K562 (cell line): ENCODE measurements around the gene CPSF4. TPM values are rescaled to one million over a fixed set of nuclear protein-coding genes. Genes with fewer than 3 reads are reported as not detected.

Experiments used
- ATAC-seq: fragments of 200-7000 bp; cut with Tn5 transposase; 3 replicates; pipeline ENCODE4 v1.9.1; 2020; ENCODE audit warnings: moderate library complexity
- BruUV-seq: library from RNA; stranded (reverse); fragments of 400-500 nt; replicated peaks from 2 replicates; lab custom pipeline; 2021; lab: Mats Ljungman, UMichigan
- CTCF ChIA-PET: fragments of 300-600 bp; formaldehyde crosslinking; extraction: SDS; loops from one replicate; lab custom pipeline; 2021; ENCODE audit warnings: low intra/inter-chr PET ratio; lab: Yijun Ruan, JAX
- POLR2A ChIA-PET: fragments of 300-600, 350-650 bp; sonication (Branson Sonifier 250); formaldehyde crosslinking; extraction: SDS; loops from one replicate; lab custom pipeline; 2021; ENCODE audit warnings: antibody characterized with exemption, inconsistent platforms; lab: Yijun Ruan, JAX
- DNase-seq, 4 experiments: peaks; one replicate each; pipeline versions ENCODE4 v3.0.0 to v3.0.0-alpha.2; 2011 to 2018; ENCODE audit warnings: low spot score in 3 of 4, mixed read lengths in 3 of 4; ENCODE audit errors: extremely low read depth in 1 of 4
- FAIRE-seq: peaks from 2 replicates; lab custom pipeline; 2011; peaks lifted over from hg19 to GRCh38; lab: Jason Lieb, UNC
- H2AFZ ChIP-seq: 2 replicates; pipeline ENCODE4 v1.6.0; 2011; ENCODE audit warnings: low read depth, low read length, control low read depth, inconsistent platforms
- H3K27ac ChIP-seq: fragments of 200-600 bp; 3 replicates; pipeline ENCODE4 v1.8.0; 2011; ENCODE audit warnings: low read depth, mild to moderate bottlenecking, control low read depth, inconsistent platforms, low read length, moderate library complexity, mixed read lengths; ENCODE audit errors: extremely low read depth
- H3K27me3 ChIP-seq, 2 experiments: fragments of 300-600 bp in 1 of 2; 2 replicates in 1 of 2; 3 replicates in 1 of 2; pipeline versions ENCODE4 v1.6.0 to v1.8.0; 2011; ENCODE audit warnings: inconsistent platforms in 2 of 2, low read length in 2 of 2, mild to moderate bottlenecking in 1 of 2, mixed read lengths in 1 of 2, moderate library complexity in 1 of 2; ENCODE audit not compliant: control insufficient read depth in 2 of 2, insufficient read depth in 2 of 2
- H3K36me3 ChIP-seq: fragments of 300-600 bp; 3 replicates; pipeline ENCODE4 v1.8.0; 2011; ENCODE audit warnings: mild to moderate bottlenecking, low read length, inconsistent platforms; ENCODE audit not compliant: control insufficient read depth, insufficient read depth
- H3K4me1 ChIP-seq, 2 experiments: fragments of 200-600 bp in 1 of 2; replicated peaks in 1 of 2; 2 replicates in 1 of 2; 3 replicates in 1 of 2; pipeline versions ENCODE4 v1.5.1 to v1.8.0; 2011; ENCODE audit warnings: inconsistent platforms in 2 of 2, low read length in 2 of 2, mild to moderate bottlenecking in 1 of 2, mixed read lengths in 1 of 2, moderate library complexity in 1 of 2; ENCODE audit not compliant: control insufficient read depth in 2 of 2, insufficient read depth in 2 of 2
- H3K4me2 ChIP-seq: 2 replicates; pipeline ENCODE4 v1.6.1; 2011; ENCODE audit warnings: low read length, control low read depth, inconsistent platforms, mixed read lengths; ENCODE audit not compliant: insufficient read depth
- H3K4me3 ChIP-seq: fragments of 200-600 bp; sonication (generic), shearing (Covaris generic); 2 replicates; pipeline ENCODE4 v1.5.1; 2016; ENCODE audit warnings: control low read depth, inconsistent platforms
- H3K79me2 ChIP-seq: fragments of 200-600 bp; 3 replicates; pipeline ENCODE4 v1.8.0; 2011; ENCODE audit warnings: low read length, inconsistent platforms; ENCODE audit not compliant: control insufficient read depth, insufficient read depth
- H3K9ac ChIP-seq, 2 experiments: 2 replicates each; pipeline versions ENCODE4 v1.6.0 to v1.6.1; 2011; ENCODE audit warnings: low read depth in 2 of 2, low read length in 2 of 2, control low read depth in 1 of 2, inconsistent platforms in 1 of 2, mild to moderate bottlenecking in 1 of 2, mixed read lengths in 1 of 2; ENCODE audit not compliant: insufficient read depth in 1 of 2
- H3K9me1 ChIP-seq: one replicate; pipeline ENCODE4 v1.6.0; 2011; ENCODE audit warnings: inconsistent platforms, mild to moderate bottlenecking, low read length, moderate library complexity; ENCODE audit not compliant: control insufficient read depth, insufficient read depth
- H3K9me3 ChIP-seq: replicated peaks from 2 replicates; pipeline ENCODE4 v1.5.1; 2011; ENCODE audit warnings: low read depth, low read length, inconsistent platforms; ENCODE audit not compliant: control insufficient read depth, insufficient read depth
- H4K20me1 ChIP-seq: replicated peaks from 2 replicates; pipeline ENCODE4 v1.6.1; 2011; ENCODE audit warnings: low read length, inconsistent platforms, mixed read lengths; ENCODE audit not compliant: control insufficient read depth, insufficient read depth
- ATF4 ChIP-seq: fragments of 450-650 bp; formaldehyde crosslinking; IDR thresholded peaks from 2 replicates; pipeline ENCODE4 v1.4.0; 2022; ENCODE audit warnings: mild to moderate bottlenecking, moderate library complexity
- CEBPB ChIP-seq: fragments of 450-650 bp; IDR thresholded peaks from 2 replicates; pipeline ENCODE4 v1.6.1; 2016; ENCODE audit warnings: missing genetic modification characterization, missing compliant biosample characterization
- CSDE1 ChIP-seq, 2 experiments: fragments of 450-650 bp; IDR thresholded peaks; 2 replicates each; pipeline ENCODE4 v1.6.1; 2016; ENCODE audit warnings: mild to moderate bottlenecking in 1 of 2
- GABPB1 ChIP-seq: sonication (generic); formaldehyde crosslinking; IDR thresholded peaks from 2 replicates; pipeline ENCODE4 v1.8.0; 2022; ENCODE audit warnings: mild to moderate bottlenecking, missing genetic modification reagents
- GABPB2 ChIP-seq: fragments of 250-450 bp; sonication (Bioruptor Pico); conservative IDR thresholded peaks from 2 replicates; pipeline ENCODE4 v1.5.1; 2021; ENCODE audit warnings: mild to moderate bottlenecking
- GTF2B ChIP-seq: IDR thresholded peaks from 2 replicates; pipeline ENCODE4 v1.6.1; 2011; ENCODE audit not compliant: insufficient read length; ENCODE audit errors: extremely low read depth
- HDAC3 ChIP-seq: fragments of 450-650 bp; IDR thresholded peaks from 2 replicates; pipeline ENCODE4 v1.6.1; 2018; ENCODE audit warnings: borderline replicate concordance, mild to moderate bottlenecking, moderate library complexity; ENCODE audit not compliant: partially characterized antibody
- HMGN3 ChIP-seq: IDR thresholded peaks from 2 replicates; pipeline ENCODE4 v1.6.1; 2011; ENCODE audit warnings: borderline replicate concordance, low read depth, mild to moderate bottlenecking, mixed read lengths, low read length; ENCODE audit not compliant: insufficient read length; ENCODE audit errors: extremely low read depth
- NONO ChIP-seq, 2 experiments: fragments of 200-400 bp in 1 of 2; fragments of 450-650 bp in 1 of 2; formaldehyde crosslinking in 1 of 2; IDR thresholded peaks; 2 replicates each; pipeline ENCODE4 v1.6.1; 2017; ENCODE audit warnings: low read depth in 2 of 2, mild to moderate bottlenecking in 2 of 2, moderate library complexity in 2 of 2, low read length in 1 of 2
- POLR2G ChIP-seq: fragments of 200-400 bp; formaldehyde crosslinking; IDR thresholded peaks from 2 replicates; pipeline ENCODE4 v1.6.1; 2017; ENCODE audit warnings: low read depth, mild to moderate bottlenecking, antibody characterized with exemption, low read length, moderate library complexity
- PPARD ChIP-seq: fragments of 250-450 bp; sonication (Bioruptor Pico); IDR thresholded peaks from 2 replicates; pipeline ENCODE4 v1.8.0; 2022; ENCODE audit warnings: inconsistent platforms, mild to moderate bottlenecking, moderate library complexity
- RBM34 ChIP-seq: fragments of 200-400 bp; formaldehyde crosslinking; IDR thresholded peaks from 2 replicates; pipeline ENCODE4 v1.6.1; 2018; ENCODE audit warnings: low read length, borderline replicate concordance; ENCODE audit not compliant: insufficient read depth
- RBM39 ChIP-seq: fragments of 200-400 bp; formaldehyde crosslinking; optimal IDR thresholded peaks from 2 replicates; pipeline ENCODE3; 2018; ENCODE audit warnings: low read depth, low read length
- TEAD2 ChIP-seq: fragments of 450-650 bp; IDR thresholded peaks from 2 replicates; pipeline ENCODE4 v1.6.1; 2016; ENCODE audit warnings: missing genetic modification characterization, control low read depth, missing compliant biosample characterization
- TGIF2 ChIP-seq: sonication (generic); formaldehyde crosslinking; IDR thresholded peaks from 2 replicates; pipeline ENCODE4 v1.8.1; 2022; ENCODE audit warnings: mild to moderate bottlenecking, missing genetic modification reagents, moderate library complexity
- ZNF3 ChIP-seq: fragments of 250-450 bp; sonication (Bioruptor Pico); IDR thresholded peaks from 2 replicates; pipeline ENCODE4 v1.5.0; 2021; ENCODE audit warnings: mild to moderate bottlenecking, moderate library complexity
- WGBS: fragments of 100-300 bp; shearing (Covaris generic); methylation state at CpG from one replicate; pipeline ENCODE4 v1.1.6; 2016; ENCODE audit warnings: low coverage, mixed read lengths; ENCODE audit not compliant: insufficient coverage; ENCODE audit errors: missing lambda C conversion rate; 5-methylcytosine and 5-hydroxymethylcytosine counted together
- in situ Hi-C: fragments of 300-500 bp; cut with MboI; formaldehyde crosslinking; loops from 4 replicates; pipeline ENCODE4 v1.15.0; 2018; ENCODE audit warnings: inconsistent platforms, mixed read lengths
- intact Hi-C: fragments of 100-400 bp; cut with micrococcal nuclease; formaldehyde crosslinking; loops from 2 replicates; pipeline ENCODE4 v1.14.2; 2022
- polyA plus RNA-seq, 8 experiments: library from polyadenylated mRNA; depleted of rRNA in 4 of 8; stranded (reverse) in 5 of 8; unstranded in 3 of 8; fragments of >200 nt; fragmentation: Nextera tagmentation in 2 of 8; fragmentation: Illumina TruSeq in 1 of 8; extraction: Ambion mirVana in 2 of 8; extraction: Trizol in 1 of 8; gene quantifications; 2 replicates each; pipeline versions ENCODE4 v1.2.1 to v1.2.3, GENCODE V29; 2011 to 2014; ENCODE audit warnings: inconsistent platforms in 1 of 8, missing spikeins in 1 of 8
- total RNA-seq, 7 experiments: library from RNA; depleted of rRNA in 6 of 7; stranded (reverse); fragments of >200 nt in 6 of 7; fragmentation: Illumina TruSeq in 2 of 7; extraction: Trizol in 2 of 7; gene quantifications; 2 replicates each; pipeline versions ENCODE4 v1.2.1 to v1.2.3, GENCODE V29; 2011 to 2021; ENCODE audit warnings: low replicate concordance in 1 of 7
- TF ChIP-seq, protein P1 (sequence below): sonication (generic); formaldehyde crosslinking; IDR thresholded peaks from 2 replicates; pipeline ENCODE4 v1.8.1; 2023; ENCODE audit warnings: mild to moderate bottlenecking, missing genetic modification reagents
- TF ChIP-seq, protein P2 (sequence below): fragments of 250-450 bp; sonication (Bioruptor Pico); IDR thresholded peaks from 2 replicates; pipeline ENCODE4 v1.5.0; 2021

CPSF4 gene
- total and polyA plus RNA-seq, 9 of the 15 experiments (the other 6 are each of a cell fraction or from before 2014, with no cell fraction given), result 16.9 to 118 (median 71.7) TPM

DNA sequence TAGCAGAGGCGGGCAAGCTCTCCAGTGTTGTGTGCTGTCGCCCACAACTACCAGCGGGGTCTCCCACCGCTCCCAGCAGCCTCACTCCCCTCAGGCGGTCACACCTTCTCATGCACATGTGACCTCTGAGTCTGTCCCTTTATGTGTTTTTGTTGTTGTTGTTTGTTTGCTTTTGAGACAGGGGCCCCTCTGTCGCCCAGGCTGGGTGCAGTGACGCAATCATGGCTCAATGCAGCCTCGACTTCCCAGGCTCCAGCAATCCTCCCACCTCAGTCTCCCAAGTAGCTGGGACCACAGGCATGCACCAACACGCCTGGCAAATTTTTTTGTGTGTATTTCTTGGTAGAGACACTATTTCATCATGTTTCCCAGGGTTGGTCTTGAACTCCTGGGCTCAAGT, 1.5 kb downstream of the CPSF4 start:
- no peaks in the 10 kb centered on the region for H3K9me3 ChIP-seq
- H3K79me2 ChIP-seq, result peaks cover 63% of the 10 kb centered on the region
- ChIA-PET POLR2A (interaction anchor here (0.7 to 2.4 kb wide), 4 partner anchors 10 to 51 kb away, joined by 3 to 11 read pairs (median 7); partner anchors contain the start of genes ATP5MF, BUD31 and PDAP1), CTCF (no interaction called here)
- peaks cover 63% of the 10 kb centered on the region for H3K36me3 ChIP-seq
- peaks cover 19 to 36% of the 10 kb centered on the region in 2 experiments; a peak in 4 of 5 replicates for H3K4me1 ChIP-seq
- DNase-seq, result no peak
- no peak for ATAC-seq
- peak overlapping the region; percentile 94 to 98; a peak in 3 of 4 replicates for H3K9ac ChIP-seq
- H2AFZ ChIP-seq, result no peak overlapping the region
- H3K9me1 ChIP-seq, result peaks cover 5% of the 10 kb centered on the region
- no peak for FAIRE-seq
- 82% methylated on average over 9 of the region's 9 CpGs for WGBS
- intact Hi-C loops (no loop called here), in situ Hi-C loops (no loop called here)
- H3K4me2 ChIP-seq, result peak overlapping the region; percentile 98
- H3K27me3 ChIP-seq, result no peaks in the 10 kb centered on the region
- H3K4me3 ChIP-seq, result peak overlapping the region; percentile 98; the same call in 1 of the 2 replicates
- no peak overlapping the region; the same call in 2 of the 3 replicates for H3K27ac ChIP-seq
- peaks cover 12% of the 10 kb centered on the region for H4K20me1 ChIP-seq
- no TSS peak for BruUV-seq
- TF ChIP-seq ZNF3 (CRISPR knock-in tag), result no peak
- no peak for TF ChIP-seq NONO (IDR thresholded peaks at IDR 0.05; ENCODE audit: low read depth in 2 of 2, low read length in 1 of 2)
- TF ChIP-seq GABPB2, result no peak
- TF ChIP-seq CEBPB (tag), result peak; percentile 74
- TF ChIP-seq GTF2B, result no peak
- TF ChIP-seq HDAC3, result no peak
- TF ChIP-seq, protein P1, sequence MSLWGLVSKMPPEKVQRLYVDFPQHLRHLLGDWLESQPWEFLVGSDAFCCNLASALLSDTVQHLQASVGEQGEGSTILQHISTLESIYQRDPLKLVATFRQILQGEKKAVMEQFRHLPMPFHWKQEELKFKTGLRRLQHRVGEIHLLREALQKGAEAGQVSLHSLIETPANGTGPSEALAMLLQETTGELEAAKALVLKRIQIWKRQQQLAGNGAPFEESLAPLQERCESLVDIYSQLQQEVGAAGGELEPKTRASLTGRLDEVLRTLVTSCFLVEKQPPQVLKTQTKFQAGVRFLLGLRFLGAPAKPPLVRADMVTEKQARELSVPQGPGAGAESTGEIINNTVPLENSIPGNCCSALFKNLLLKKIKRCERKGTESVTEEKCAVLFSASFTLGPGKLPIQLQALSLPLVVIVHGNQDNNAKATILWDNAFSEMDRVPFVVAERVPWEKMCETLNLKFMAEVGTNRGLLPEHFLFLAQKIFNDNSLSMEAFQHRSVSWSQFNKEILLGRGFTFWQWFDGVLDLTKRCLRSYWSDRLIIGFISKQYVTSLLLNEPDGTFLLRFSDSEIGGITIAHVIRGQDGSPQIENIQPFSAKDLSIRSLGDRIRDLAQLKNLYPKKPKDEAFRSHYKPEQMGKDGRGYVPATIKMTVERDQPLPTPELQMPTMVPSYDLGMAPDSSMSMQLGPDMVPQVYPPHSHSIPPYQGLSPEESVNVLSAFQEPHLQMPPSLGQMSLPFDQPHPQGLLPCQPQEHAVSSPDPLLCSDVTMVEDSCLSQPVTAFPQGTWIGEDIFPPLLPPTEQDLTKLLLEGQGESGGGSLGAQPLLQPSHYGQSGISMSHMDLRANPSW (CRISPR knock-in tag), result no peak
- TF ChIP-seq GABPB1 (CRISPR knock-in tag), result no peak
- TF ChIP-seq POLR2G, result peak; percentile 37; the same call in 1 of the 2 replicates
- no peak for TF ChIP-seq HMGN3
- no peak for TF ChIP-seq TEAD2 (tag)
- TF ChIP-seq CSDE1 (IDR thresholded peaks at IDR 0.05), result no peak
- TF ChIP-seq TGIF2, result no peak
- TF ChIP-seq, protein P2, sequence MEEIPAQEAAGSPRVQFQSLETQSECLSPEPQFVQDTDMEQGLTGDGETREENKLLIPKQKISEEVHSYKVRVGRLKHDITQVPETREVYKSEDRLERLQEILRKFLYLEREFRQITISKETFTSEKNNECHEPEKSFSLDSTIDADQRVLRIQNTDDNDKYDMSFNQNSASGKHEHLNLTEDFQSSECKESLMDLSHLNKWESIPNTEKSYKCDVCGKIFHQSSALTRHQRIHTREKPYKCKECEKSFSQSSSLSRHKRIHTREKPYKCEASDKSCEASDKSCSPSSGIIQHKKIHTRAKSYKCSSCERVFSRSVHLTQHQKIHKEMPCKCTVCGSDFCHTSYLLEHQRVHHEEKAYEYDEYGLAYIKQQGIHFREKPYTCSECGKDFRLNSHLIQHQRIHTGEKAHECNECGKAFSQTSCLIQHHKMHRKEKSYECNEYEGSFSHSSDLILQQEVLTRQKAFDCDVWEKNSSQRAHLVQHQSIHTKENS (CRISPR knock-in tag), result no peak
- no peak for TF ChIP-seq RBM34
- TF ChIP-seq ATF4 (CRISPR knock-in tag), result no peak
- TF ChIP-seq RBM39, result no peak
- TF ChIP-seq PPARD (CRISPR knock-in tag), result no peak
